ENCODE results near the gene PHYKPL. TPM values are rescaled to one million over a fixed set of nuclear protein-coding genes. Genes with fewer than 3 reads are reported as not detected.

The PHYKPL gene
- total and polyA plus RNA-seq, 2 of the 8 experiments (the other 6 are each of a cell fraction or from before 2014, with no cell fraction given): 25.1 to 32.1 TPM

DNA sequence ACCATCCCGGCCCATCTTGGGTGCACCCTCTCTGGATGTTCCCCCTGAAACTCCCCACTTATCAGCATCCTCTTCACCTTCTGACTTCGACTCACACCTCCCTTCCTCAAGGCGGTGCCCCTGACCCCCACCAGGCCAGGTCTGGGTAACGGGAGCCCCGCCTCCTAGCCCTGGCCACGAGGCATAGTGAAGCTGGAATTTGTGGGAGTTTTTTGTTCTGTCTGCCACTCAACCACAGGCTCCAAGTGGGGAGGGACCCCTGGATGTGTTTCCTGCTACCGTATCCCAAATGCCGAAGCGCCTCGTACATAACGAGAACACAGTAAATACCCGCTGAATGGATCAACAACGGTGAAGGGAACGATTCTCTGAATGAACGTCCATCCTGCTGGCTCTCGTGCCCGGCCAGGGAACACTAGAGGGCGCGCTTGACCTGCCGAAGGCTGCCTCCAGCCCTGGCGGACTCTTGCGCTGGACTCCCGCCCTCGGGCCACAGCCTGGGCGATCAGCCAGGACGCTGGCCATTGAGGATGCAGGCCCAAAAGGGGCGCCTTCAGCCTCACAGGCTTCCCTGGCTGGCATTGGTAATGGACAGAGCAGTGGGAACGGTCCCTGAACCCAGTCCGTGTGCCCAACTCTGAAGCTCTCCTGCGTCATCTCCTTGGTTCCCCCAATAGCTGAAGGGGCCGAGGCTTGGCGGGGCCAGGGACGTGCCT lies 47.3 kb upstream of the PHYKPL start:
- H3K14ac ChIP-seq (ENCODE audit: insufficient read length): no peak overlapping the region
- WGBS, 2 experiments (ENCODE audit: extremely low coverage in 1 of 2, insufficient coverage in 1 of 2, insufficient read length in 1 of 2, insufficient replicate concordance in 2 of 2, low coverage in 1 of 2, low lambda C conversion rate in 2 of 2, missing lambda C conversion rate in 1 of 2): 36% methylated on average over 33 of the region's 33 CpGs; no CpG with 5 or more reads in 1 of the 2 experiments
- H3K23me2 ChIP-seq (ENCODE audit: low read depth, low read length): no peaks in the 10 kb centered on the region
- peaks cover 0 to 10% (median 2%) of the 10 kb centered on the region in 4 experiments; a peak in 4 of 7 replicates for H3K27me3 ChIP-seq (replicated peaks in 1 of 4; ENCODE audit: control insufficient read depth in 3 of 4, extremely low read depth in 1 of 4, insufficient read depth in 3 of 4, low read length in 3 of 4)
- H2BK15ac ChIP-seq (ENCODE audit: low read length): 0 out of 2 replicates have a peak overlapping the region, but pooled peaks have one; percentile 61
- H2BK5ac ChIP-seq (ENCODE audit: low read depth, low read length): no peak overlapping the region
- peak overlapping the region in 1 of 2 experiments; percentile 51; a peak in 2 of 4 replicates for H3K4me2 ChIP-seq (ENCODE audit: insufficient read depth in 1 of 2, low read depth in 2 of 2, low read length in 2 of 2)
- no peaks in the 10 kb centered on the region for H3K79me2 ChIP-seq (ENCODE audit: control insufficient read depth in 1 of 2, insufficient read depth in 2 of 2, low read length in 2 of 2)
- ChIA-PET CTCF (ENCODE audit: partially characterized antibody) (interaction anchor here (0.5 to 10.0 kb wide), 53 partner anchors 8 to 844 kb away, joined by 3 to 131 read pairs (median 4); partner anchors contain the start of gene COL23A1), POLR2A (ENCODE audit: partially characterized antibody) (interaction anchor here (0.9 kb wide), 1 partner anchor 310 kb away, joined by 3 read pairs; the partner anchor contains the start of gene COL23A1)
- no peak overlapping the region for H4K5ac ChIP-seq (ENCODE audit: insufficient read length, low read depth, low read length)
- DNase-seq (ENCODE audit: low read depth in 1 of 2, low spot score in 2 of 2): peak; percentile 36 to 98
- peak overlapping the region; percentile 72; the same call in 1 of the 2 replicates for H2AFZ ChIP-seq (ENCODE audit: low read length)
- no peak overlapping the region for H3K56ac ChIP-seq (replicated peaks; ENCODE audit: insufficient read length, low read depth, low read length)
- no peak overlapping the region; the same call in 1 of the 2 replicates for H2BK12ac ChIP-seq (ENCODE audit: low read depth, low read length)
- peak overlapping the region; percentile 53; the same call in 1 of the 2 replicates for H4K8ac ChIP-seq (ENCODE audit: extremely low read depth, insufficient read depth, low read length)
- H3K4me1 ChIP-seq (replicated peaks in 1 of 4; ENCODE audit: control insufficient read depth in 3 of 4, insufficient read depth in 4 of 4, low read length in 3 of 4): peaks cover 0 to 4% (median 2%) of the 10 kb centered on the region in 4 experiments; a peak in 2 of 7 replicates
- peaks cover 0 to 4% of the 10 kb centered on the region in 2 experiments; a peak in 1 of 4 replicates for H3K9me3 ChIP-seq (ENCODE audit: insufficient read depth in 2 of 2, low read depth in 1 of 2, low read length in 1 of 2)
- no peak overlapping the region for H4K91ac ChIP-seq (replicated peaks; ENCODE audit: insufficient read length, low read length)
- no peak overlapping the region for H3K23ac ChIP-seq (ENCODE audit: insufficient read length)
- H2AK5ac ChIP-seq (ENCODE audit: low read depth, low read length): no peak overlapping the region
- no peaks in the 10 kb centered on the region for H3K79me1 ChIP-seq (ENCODE audit: low read depth, low read length)
- no peak overlapping the region for H2BK20ac ChIP-seq (ENCODE audit: low read length)
- no peaks in the 10 kb centered on the region for H4K20me1 ChIP-seq (replicated peaks in 1 of 2; ENCODE audit: control insufficient read depth in 1 of 2, insufficient read depth in 2 of 2, low read length in 2 of 2)
- H2BK120ac ChIP-seq (replicated peaks; ENCODE audit: low read depth, low read length): no peak overlapping the region
- peak; percentile 88 for FAIRE-seq
- H3K36me3 ChIP-seq (ENCODE audit: control insufficient read depth in 2 of 4, insufficient read depth in 4 of 4, low read length in 3 of 4): no peaks in the 10 kb centered on the region
- no peak overlapping the region for H3K18ac ChIP-seq (ENCODE audit: extremely low read depth, low read length)
- H3K9ac ChIP-seq (replicated peaks in 1 of 4; ENCODE audit: extremely low read depth in 1 of 4, low read depth in 3 of 4, low read length in 3 of 4): no peak overlapping the region
- no peak overlapping the region for H3K27ac ChIP-seq (ENCODE audit: low read depth, low read length)
- peak overlapping the region in 1 of 4 experiments; percentile 35; a peak in 1 of 8 replicates for H3K4me3 ChIP-seq (ENCODE audit: extremely low read depth in 1 of 4, insufficient read depth in 2 of 4, low read depth in 3 of 4, low read length in 4 of 4)
- H3K4ac ChIP-seq (replicated peaks; ENCODE audit: insufficient read length, low read depth, low read length): no peak overlapping the region
- TF ChIP-seq, protein P1, sequence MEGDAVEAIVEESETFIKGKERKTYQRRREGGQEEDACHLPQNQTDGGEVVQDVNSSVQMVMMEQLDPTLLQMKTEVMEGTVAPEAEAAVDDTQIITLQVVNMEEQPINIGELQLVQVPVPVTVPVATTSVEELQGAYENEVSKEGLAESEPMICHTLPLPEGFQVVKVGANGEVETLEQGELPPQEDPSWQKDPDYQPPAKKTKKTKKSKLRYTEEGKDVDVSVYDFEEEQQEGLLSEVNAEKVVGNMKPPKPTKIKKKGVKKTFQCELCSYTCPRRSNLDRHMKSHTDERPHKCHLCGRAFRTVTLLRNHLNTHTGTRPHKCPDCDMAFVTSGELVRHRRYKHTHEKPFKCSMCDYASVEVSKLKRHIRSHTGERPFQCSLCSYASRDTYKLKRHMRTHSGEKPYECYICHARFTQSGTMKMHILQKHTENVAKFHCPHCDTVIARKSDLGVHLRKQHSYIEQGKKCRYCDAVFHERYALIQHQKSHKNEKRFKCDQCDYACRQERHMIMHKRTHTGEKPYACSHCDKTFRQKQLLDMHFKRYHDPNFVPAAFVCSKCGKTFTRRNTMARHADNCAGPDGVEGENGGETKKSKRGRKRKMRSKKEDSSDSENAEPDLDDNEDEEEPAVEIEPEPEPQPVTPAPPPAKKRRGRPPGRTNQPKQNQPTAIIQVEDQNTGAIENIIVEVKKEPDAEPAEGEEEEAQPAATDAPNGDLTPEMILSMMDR (IDR thresholded peaks at IDR 0.05; ENCODE audit: control extremely low read depth in 1 of 3, insufficient read depth in 1 of 3, low read depth in 1 of 3, low read length in 3 of 3): peak in 2 of 3 experiments; percentile 95 to 99; a peak in 3 of 4 replicates
- TF ChIP-seq, protein P2, sequence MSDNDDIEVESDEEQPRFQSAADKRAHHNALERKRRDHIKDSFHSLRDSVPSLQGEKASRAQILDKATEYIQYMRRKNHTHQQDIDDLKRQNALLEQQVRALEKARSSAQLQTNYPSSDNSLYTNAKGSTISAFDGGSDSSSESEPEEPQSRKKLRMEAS (IDR thresholded peaks at IDR 0.05): peak; percentile 51; the same call in 1 of the 2 replicates
- TF ChIP-seq NRF1 (IDR thresholded peaks at IDR 0.05; ENCODE audit: low read depth, low read length) (no peak), RAD21 (IDR thresholded peaks at IDR 0.05 in 1 of 2, conservative IDR thresholded peaks at IDR 0.05 in 1 of 2; ENCODE audit: low read depth in 2 of 2, low read length in 2 of 2) (peak; percentile 99 to 100), GABPA (IDR thresholded peaks at IDR 0.05; ENCODE audit: borderline replicate concordance, insufficient read depth, low read length) (peak; percentile 70), CHD2 (IDR thresholded peaks at IDR 0.05; ENCODE audit: low read length) (no peak), EGR1 (IDR thresholded peaks at IDR 0.05; ENCODE audit: borderline replicate concordance, low read depth, low read length) (no peak), YY1 (IDR thresholded peaks at IDR 0.05; ENCODE audit: low read depth, low read length) (peak; percentile 56; the same call in 1 of the 2 replicates)
